GM12801 (cell line): ENCODE measurements around the gene DPH2.

Experiments used
- TF ChIP-seq, protein P1 (sequence below): IDR thresholded peaks from one replicate; pipeline ENCODE4 v1.5.1; 2011; ENCODE audit warnings: control low read depth; ENCODE audit not compliant: insufficient read length; ENCODE audit errors: extremely low read depth

Gene DPH2

DNA sequence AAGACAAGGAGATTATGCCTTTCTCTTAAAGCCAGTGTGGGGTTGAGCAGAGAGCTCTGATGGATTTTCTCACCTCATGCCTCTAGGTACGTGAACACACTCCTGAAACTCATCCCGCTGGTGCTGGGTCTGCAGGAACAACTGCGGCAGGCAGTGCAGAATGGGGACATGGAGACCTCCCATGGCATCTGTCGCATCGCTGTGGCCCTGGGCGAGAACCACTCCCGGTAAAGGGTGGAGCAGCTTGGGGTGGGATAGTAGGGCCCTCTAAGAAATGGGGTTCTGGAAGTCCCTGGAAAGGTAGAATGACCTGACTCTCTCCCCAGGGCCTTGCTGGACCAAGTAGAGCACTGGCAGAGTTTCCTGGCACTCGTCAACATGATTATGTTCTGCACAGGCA, 13.6 kb upstream of the DPH2 start:
- TF ChIP-seq, protein P1, sequence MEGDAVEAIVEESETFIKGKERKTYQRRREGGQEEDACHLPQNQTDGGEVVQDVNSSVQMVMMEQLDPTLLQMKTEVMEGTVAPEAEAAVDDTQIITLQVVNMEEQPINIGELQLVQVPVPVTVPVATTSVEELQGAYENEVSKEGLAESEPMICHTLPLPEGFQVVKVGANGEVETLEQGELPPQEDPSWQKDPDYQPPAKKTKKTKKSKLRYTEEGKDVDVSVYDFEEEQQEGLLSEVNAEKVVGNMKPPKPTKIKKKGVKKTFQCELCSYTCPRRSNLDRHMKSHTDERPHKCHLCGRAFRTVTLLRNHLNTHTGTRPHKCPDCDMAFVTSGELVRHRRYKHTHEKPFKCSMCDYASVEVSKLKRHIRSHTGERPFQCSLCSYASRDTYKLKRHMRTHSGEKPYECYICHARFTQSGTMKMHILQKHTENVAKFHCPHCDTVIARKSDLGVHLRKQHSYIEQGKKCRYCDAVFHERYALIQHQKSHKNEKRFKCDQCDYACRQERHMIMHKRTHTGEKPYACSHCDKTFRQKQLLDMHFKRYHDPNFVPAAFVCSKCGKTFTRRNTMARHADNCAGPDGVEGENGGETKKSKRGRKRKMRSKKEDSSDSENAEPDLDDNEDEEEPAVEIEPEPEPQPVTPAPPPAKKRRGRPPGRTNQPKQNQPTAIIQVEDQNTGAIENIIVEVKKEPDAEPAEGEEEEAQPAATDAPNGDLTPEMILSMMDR: no peak

DNA sequence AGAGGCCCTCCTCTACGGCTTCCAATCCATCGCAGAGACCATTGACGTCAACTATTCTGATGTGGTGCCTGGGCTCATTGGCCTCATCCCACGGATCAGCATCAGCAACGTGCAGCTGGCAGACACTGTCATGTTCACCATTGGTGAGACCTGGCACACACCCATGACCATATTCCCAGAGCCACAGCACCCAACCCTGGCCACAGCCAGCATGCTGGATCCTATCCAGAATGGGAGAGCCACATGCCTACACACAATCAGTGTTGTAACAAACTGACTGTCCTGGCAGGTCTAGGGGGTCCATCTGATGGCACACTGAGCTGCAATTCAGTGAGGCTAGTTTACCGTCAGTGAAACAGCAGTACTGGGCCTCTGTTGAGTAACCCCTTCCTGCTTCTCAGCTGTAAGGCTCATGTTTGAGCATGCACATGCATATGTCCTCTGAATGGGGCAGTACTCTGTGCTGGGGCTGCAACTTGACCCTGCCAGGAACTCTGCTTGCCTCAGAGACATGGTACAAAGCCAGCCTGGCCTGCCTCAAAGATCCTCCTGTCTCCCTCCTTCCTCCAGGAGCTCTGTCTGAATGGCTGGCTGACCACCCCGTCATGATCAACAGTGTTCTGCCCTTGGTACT, 12.3 kb upstream of the DPH2 start:
- TF ChIP-seq, protein P1: no peak

DNA sequence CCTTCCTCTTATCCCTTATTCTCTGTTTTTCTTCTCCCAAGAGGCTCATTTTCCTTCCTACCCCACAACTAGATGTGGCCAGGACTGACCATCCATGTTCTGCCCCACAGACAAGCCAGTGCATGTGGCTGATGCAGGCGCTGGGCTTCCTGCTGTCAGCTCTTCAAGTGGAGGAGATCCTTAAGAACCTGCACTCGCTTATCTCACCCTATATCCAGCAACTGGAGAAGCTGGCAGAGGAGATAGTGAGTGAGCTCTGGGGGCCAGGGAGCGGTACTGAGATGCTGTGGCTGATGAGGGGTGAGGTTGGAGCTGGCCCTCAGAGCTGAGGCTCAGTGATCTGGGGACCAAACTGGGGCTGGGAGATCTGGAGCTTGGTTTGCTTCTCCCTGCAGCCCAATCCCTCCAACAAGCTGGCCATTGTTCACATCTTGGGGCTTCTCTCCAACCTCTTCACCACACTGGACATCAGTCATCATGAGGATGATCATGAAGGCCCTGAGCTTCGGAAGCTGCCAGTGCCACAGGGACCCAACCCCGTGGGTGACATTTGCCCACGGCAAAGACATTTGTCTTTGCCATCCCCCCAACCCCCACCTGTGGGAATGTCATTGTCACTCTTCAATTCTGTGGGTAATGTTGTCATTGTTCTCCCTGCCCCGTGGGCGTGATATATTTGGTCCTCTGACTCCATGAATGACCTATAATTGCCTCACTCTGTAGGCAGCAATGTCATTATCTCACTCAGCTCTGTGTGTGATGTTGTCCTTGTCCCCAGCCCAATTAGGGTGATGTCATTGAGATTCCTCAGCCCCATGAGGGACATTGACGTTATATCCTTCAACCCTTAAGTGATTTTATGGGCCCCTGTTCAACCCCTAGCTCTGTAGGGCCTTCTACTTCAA, 11.2 kb upstream of the DPH2 start:
- TF ChIP-seq, protein P1: no peak

DNA sequence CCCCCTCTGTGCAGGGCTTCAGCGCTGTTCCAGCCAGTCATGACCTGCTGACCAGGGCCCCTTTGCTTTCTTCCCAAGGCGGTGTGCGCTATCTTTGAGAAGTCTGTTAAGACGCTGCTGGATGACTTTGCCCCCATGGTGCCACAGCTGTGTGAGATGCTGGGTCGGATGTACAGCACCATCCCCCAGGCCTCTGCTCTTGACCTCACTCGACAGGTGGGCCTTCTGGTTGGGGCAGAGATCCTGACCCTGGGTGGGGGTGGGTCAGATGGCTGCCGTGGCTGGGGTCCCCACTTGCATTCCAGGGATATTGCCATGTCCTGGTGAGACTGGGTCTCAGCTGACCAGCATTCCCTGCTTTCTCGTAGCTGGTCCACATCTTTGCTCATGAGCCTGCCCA, 9.0 kb upstream of the DPH2 start:
- TF ChIP-seq, protein P1: no peak

DNA sequence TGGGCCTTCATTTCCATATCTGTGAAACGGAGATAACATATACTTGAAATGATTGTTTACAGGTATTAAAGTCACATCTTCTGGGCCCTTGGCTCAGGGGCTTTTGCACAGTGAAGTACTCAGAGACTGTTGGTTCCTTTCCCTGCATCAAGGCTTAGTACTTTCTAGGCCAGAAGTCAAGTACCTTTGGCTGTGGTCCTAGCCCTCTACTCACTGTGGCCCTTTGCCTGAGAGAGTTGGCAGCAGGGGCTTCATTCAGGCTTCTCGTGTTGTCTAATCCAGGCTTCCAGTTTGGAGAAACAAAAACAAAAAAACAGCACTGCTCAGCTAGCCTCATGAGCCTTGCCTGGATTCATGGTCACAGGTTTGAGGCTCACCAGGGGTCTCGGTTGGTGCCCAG, 8.1 kb upstream of the DPH2 start:
- TF ChIP-seq, protein P1: no peak

DNA sequence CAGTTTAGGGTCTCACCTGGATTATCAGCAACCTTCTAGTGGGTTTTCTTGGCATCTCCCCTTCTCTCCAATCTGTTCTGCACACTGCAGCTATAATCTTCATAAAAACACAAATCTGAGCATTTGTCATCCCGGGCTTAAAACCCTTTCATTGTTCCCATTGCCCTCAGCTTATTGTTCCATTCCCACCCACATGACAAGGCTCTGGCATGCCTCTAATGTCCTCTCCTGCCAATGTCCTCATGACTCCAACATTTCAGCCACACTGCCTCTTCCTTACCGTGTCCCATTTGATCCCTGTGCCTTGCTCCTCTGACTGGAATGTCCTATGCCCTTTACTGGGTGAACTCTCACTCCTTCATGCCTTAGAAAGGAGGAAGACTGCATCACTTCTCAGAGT, 7.5 kb upstream of the DPH2 start:
- TF ChIP-seq, protein P1: no peak

DNA sequence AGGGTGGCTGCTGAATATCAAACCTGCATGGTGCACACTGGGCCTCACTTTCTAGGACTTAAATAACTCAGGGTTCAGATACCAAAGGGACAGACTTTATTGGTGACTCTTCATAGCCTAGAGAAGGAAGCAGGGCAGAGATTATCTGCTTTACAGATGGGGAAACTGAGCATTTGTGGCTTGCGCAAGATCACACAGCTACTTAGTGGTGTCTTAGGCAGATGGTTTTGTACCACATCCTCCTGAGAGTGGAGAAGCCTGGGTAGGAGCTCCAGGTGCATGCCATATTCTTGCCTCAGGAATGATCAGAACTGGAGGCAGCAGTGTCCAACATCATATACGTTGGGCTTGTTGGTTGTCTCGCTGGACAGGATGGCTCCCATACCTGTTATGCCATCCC, 6.8 kb upstream of the DPH2 start:
- TF ChIP-seq, protein P1: no peak
